ENCODE measurements around the gene C19orf53.
A peak's percentile ranks its signal among the peaks of the same experiment; 100 is the strongest.
"Not testable (repeated sequence)": the region's sequence is repeated elsewhere in the genome, so short reads cannot be mapped to it uniquely, and the experiment has no call there.

The C19orf53 gene

DNA sequence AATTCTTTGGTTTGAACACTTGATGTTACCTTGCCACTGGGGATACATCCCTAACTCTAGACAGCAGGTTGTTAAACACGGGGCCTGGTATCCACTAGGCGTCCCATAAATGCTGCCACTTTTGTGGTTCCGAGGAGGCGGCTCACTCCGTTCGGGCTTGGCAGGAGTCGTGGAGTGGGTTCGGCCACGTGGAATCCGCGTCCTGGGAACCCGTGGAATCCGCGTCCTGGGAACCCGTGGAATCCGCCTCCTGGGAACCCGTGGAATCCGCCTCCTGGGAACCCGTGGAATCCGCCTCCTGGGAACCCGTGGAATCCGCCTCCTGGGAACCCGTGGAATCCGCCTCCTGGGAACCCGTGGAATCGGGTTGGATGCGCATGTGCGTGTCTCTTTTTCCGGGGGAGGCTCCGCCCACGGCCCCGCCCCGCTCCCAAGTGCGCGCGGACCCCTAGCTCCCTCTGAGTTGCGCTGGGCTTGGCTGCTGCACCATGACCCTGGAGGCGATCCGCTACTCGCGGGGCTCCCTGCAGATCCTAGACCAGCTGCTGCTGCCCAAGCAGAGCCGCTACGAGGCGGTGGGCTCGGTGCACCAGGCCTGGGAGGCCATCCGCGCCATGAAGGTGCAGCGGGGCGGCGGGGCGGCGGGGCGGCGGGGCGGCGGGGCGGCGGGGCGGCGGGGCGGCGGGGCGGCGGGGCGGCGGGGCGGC lies 10.0 kb upstream of the C19orf53 start, which contains the start of gene MRI1:
Gene MRI1 (plus strand): TSS at position 422 of the 707 bp plus-strand sequence. CDS start 67 bp downstream, at position 489.
- FAIRE-seq = no peak

DNA sequence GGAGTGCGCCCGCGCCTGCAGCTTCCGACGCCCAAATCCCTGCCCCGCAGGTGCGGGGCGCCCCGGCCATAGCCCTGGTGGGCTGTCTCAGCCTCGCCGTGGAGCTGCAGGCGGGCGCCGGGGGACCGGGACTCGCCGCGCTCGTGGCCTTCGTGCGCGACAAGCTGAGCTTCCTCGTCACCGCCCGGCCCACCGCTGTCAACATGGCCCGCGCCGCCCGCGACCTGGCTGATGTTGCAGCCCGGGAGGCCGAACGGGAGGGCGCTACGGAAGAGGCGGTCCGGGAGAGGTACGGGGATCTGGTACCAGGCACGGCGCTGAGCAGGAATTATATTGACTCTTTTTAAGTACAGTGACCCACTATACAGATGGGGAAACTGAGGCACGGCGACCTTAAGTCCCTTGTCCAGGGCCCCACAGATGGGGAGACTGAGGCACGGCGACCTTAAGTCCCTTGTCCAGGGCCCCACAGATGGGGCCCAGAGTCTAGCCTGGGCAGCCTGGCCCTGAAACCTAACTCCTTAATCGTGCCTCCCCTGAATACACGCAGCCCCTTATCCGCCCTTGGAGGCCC lies 9.3 kb upstream of the C19orf53 start:
- no peak for FAIRE-seq

GRCh38 chr19:13765395-13766094 lies 8.7 kb upstream of the C19orf53 start:
- FAIRE-seq = no peak

- FAIRE-seq = no peak
Observed at GRCh38 chr19:13766095-13766481, 8.2 kb upstream of the C19orf53 start.

DNA sequence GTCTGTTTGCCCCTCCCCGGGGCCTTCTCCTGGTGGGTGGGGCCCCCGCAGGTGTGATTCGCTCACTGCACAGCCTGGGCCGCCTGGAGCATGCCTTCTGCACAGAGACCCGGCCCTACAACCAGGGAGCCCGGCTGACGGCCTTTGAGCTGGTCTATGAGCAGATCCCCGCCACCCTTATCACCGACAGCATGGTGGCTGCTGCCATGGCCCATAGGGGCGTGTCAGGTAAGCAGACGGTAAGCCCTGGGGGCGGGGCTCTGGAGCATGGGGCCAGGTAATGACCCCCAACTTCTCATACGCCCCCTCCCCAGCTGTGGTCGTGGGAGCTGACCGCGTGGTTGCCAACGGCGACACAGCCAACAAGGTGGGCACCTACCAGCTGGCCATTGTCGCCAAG lies 5.7 kb upstream of the C19orf53 start:
- no peak for FAIRE-seq

DNA sequence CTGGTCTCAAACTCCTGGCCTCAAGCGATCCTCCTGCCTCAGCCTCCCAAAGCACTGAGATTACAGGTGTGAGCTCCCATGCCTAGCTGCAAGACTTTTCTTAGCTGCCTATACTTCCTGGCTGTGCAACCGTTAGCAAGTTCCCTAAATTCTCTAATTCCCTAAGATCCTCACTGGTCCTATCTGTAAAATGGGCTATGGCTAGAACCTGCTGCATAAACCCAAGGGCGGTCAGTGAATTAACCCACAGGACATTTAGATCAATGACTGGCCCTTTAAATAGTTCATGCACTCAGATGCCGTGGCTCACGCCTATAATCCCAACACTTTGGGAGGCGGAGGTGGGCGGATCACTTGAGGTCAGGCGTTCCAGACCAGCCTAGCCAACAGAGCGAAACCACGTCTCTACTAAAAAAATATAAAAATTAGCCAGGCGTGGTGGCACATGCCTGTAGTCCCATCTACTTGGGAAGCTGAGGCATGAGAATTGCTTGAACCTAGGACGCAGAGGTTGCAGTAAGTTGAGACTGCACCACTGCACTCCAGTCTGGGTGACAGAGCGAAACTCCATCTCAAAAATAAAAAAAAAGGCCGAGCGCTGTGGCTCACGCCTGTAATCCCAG lies 4.1 kb upstream of the C19orf53 start:
- FAIRE-seq = no peak

DNA sequence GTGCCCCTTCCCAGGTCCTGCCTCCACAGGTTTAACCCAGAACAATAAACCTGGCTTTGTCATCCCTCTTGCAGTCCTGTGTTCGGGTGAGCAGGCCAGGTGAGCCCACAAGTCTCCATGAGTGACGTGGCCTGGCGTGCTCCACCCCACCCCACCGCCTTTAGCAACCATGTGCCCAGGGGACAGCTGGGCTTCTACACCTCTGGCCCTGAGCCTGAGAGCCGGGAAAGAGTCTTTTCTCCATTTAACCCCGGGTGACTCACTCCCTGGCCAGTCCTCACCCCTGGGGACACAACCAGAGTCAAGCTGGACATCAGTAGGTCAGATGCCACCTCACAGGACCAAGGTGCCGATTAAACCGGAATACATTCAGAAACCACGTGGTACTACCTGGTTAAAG lies 4.1 kb downstream of the C19orf53 start:
- no peak for FAIRE-seq

DNA sequence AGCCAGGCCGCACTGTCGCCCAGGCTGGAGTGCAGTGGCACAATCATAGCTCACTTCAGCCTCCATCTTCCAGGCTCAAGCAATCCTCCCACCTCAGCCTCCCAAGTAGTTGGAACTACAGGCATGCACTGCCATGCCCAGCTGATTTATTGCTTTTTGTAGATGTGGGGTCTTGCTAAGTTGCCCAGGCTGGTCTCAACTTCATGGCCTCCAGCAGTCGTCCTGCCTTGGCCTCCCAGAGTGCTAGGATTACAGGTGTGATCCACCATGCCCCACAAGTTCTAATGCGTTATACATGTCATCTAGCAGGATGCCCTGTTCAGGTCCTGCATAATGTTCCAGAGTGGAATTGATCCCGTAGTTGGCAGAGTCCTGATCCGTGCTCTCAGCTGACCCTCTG lies 4.6 kb downstream of the C19orf53 start:
- FAIRE-seq = no peak

DNA sequence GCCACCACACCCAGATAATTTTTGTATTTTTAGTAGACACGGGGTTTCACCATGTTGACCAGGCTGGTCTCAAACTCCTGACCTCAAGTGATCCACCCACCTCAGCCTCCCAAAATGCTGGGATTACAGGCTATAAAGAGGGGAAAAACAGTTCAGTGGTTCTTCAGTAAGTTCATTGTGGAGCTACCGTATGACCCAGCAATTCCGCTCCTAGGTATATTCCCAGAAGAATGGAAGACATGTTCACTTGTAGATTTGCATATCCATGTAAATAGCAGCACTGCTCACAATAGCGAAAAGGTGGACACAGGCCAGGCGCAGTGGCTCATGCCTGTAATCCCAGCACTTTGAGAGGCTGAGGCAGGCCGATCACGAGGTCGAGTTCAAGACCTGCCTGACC lies 5.5 kb downstream of the C19orf53 start:
- FAIRE-seq = not testable (repeated sequence)

DNA sequence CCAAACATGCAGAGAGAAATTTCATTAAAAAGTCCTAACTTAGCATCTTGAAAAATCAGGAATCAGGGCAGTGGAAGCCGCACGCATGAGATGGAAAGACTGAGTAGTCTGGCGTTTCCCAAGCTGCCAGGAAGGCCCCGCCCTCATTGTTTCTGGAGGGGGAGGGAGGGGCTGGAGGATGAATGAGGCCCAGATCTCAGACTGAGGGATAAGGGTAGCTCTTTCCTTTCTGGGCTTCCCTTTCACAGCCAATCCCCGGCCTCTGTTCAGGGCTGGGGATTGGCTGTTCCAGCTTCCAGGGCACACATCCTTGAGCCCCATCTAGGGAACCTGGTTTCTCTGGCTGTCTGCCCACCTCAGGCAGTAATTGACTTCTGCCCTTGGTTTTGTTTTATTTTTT lies 7.3 kb downstream of the C19orf53 start:
- no peak for FAIRE-seq

DNA sequence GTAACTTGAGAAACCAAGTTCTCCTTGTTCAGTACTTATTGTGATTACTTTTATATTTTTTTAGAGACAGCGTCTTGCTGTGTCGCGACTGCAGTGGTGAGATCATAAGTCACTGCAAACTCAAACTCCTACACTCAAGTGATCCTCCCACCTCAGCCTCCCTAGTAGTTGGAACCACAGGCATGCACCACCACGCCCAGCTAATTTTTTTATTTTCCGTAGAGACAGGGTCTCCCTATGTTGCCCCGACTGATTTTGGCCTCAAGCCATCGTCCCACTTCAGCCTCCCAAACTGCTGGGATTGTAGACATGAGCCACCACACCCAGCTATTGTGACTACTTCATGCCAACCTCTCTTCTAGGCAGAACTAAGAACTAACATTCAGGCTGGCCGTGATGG lies 8.3 kb downstream of the C19orf53 start:
- no peak for FAIRE-seq

- FAIRE-seq = no peak
Observed at GRCh38 chr19:13783565-13784500, 9.6 kb downstream of the C19orf53 start.

DNA sequence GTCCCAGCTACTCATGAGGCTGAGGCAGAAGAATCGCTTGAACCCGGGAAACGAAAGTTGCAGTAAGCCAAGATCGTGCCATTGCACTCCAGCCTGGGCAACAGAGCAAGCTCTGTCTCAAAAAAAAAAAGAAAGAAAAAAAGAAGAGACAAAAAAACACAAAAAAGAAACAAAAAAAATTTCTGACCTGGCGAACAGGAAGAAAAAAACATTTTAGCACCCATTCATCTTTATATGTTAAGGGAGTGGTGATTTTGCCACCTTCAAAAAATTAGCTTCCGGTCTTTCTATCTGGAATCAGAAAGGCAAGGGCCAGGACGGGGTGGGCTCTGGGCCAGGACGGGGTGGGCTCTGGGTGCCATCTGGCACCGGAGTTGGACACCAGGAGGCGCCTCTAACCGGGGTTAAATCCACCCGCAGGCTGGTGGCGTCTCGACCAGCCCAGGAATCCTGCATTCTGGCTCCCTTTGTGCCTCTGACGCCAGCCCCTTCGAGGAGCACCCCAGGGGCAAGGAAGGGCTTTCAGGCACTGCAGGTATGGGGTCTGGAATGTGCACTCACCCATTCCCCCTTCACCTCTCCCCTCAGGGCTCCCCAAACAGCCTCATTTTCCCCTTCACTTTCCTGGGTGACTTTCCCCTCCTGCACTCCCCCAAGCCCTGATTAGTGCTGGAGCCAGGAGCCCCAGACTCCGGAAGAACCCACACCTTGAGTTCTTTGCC lies 10.6 kb downstream of the C19orf53 start:
- FAIRE-seq = no peak

DNA sequence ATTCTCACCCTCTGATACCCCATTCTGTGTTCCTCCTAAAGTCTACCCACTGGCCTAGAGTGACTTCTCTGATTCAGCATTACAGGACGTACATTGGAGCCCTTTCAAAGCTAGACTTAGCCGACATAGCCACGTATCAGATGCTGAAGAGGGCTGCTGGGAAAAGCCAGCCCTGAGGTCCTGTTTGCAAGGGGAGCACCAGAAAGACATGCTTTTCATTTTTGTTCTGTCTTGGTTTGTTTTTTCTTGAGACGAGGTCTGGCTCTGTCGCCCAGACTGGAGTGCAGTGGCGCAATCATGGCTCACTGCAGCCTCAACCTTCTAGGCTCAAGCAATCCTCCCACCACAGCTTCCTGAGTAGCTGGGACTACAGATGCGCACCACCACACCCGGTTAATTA lies 14.7 kb downstream of the C19orf53 start:
- FAIRE-seq = no peak

- FAIRE-seq = no peak
Observed at GRCh38 chr19:13790354-13790753, 16.1 kb downstream of the C19orf53 start.

DNA sequence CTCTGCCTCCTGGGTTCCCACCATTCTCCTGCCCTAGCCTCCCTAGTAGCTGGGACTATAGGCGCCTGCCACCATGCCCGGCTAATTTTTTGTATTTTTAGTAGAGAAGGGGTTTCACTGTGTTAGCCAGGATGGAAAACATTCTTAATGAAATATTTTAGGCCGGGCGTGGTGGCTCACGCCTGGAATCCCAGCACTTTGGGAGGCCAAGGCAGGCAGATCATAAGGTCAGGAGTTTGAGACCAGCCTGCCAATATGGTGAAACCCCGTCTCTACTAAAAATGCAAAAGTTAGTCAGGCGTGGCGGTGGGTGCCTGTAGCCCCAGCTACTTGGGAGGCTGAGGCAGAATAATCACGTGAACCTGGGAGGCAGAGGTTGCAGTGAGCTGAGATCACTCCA lies 19.1 kb downstream of the C19orf53 start:
- not testable (repeated sequence) for FAIRE-seq

DNA sequence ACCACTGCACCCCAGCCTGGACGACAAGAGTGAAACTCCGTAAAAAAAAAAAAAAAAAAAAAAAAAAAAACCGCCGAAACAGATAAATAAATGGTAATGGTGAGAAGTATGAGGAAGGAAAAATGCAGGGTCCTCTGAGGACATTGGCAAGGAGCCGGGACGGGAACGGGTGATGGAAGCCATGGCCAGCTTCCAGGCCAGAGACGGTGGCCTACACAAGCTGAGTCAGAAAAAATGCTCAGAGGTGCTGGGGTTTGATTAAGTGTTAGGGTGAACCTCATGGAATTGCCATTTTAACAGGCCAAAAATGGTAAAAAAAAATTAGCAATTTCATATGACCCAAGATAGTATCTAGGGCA lies 20.1 kb downstream of the C19orf53 start:
- FAIRE-seq = no peak

DNA sequence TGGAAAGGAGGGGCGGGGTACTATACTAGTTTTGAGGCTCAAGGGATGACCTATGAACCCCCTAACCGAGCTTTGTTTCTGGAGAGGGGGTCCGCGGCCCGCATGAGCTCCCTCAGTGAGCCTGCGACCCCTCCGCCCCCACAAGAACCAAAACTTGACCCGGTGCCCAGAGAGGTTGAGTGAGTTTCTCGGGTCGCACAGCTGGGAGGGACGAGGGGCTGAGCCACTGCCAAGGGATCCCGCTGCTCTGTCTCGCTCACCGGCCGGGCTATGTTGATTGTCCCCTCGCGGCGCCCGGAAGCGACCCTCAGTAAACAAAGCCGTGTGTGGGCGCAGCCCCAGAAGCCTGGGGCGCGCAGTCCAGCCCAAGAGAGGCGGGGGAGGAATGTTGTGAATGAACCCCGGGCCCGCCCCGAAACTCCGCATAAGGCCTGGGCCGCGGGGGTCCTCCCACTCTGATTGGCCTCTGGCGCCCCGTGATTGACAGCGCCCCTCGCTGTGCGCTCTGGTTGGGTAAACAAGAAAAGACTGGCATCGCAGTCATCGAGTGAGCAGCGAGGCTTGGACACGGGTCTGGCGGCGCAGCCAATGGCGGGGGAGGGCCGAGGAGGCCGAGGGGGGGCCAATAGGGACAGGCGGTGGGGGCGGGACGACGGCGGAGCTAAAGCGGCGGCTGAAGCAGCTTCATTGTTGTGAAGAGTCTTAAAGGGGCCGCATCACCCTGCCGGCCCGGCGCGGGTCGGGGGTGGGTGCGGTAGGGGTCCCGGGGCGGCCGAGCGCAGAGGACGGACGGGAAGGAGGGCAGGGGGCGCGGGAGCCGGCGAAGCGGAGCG lies 20.7 kb downstream of the C19orf53 start, which contains the start of gene ZSWIM4:
Gene ZSWIM4 (plus strand): TSS at position 687 of the 833 bp plus-strand sequence. CDS start 206 bp downstream, outside the sequence.
- FAIRE-seq = peak; percentile 68

GRCh38 chr19:13795595-13796300 lies 21.5 kb downstream of the C19orf53 start:
- no peak for FAIRE-seq
